Measurements from ENCODE around the gene SPACA7.

- TF ChIP-seq CTCF (IDR thresholded peaks at IDR 0.05) = no peak
- TF ChIP-seq POLR2A (IDR thresholded peaks at IDR 0.05) = no peak
Measured at GRCh38 chr13:112477070-112477619, 101.0 kb downstream of the SPACA7 start.
